ENCODE measurements around the gene PRKAR1B.
"Not testable (repeated sequence)": the region's sequence is repeated elsewhere in the genome, so short reads cannot be mapped to it uniquely, and the experiment has no call there.

The PRKAR1B gene

GRCh38 chr7:644381-645305, 82.4 kb downstream of the PRKAR1B start:
- DNase-seq (ENCODE audit: low spot score), result no peak

GRCh38 chr7:641966-642365, 85.1 kb downstream of the PRKAR1B start:
- no peak for DNase-seq (ENCODE audit: low spot score)

GRCh38 chr7:641269-641671, 85.8 kb downstream of the PRKAR1B start:
- DNase-seq (ENCODE audit: low spot score), result no peak

- no peak for DNase-seq (ENCODE audit: low spot score)
These were observed 88.6 kb downstream of the PRKAR1B start for GRCh38 chr7:638256-639011.

- DNase-seq (ENCODE audit: low spot score), result no peak
These were observed 89.3 kb downstream of the PRKAR1B start for GRCh38 chr7:637826-638225.

- DNase-seq (ENCODE audit: low spot score), result peak; percentile 56
These were observed 90.7 kb downstream of the PRKAR1B start for GRCh38 chr7:636396-636795.

GRCh38 chr7:635687-636382, 91.2 kb downstream of the PRKAR1B start:
- not testable (repeated sequence) for DNase-seq (ENCODE audit: low spot score)

- DNase-seq (ENCODE audit: low spot score), result no peak
These were observed 91.9 kb downstream of the PRKAR1B start for GRCh38 chr7:635227-635626.

- DNase-seq (ENCODE audit: low spot score), result no peak
These were observed 93.6 kb downstream of the PRKAR1B start for GRCh38 chr7:633381-634018.

- DNase-seq (ENCODE audit: low spot score), result no peak
These were observed 94.3 kb downstream of the PRKAR1B start for GRCh38 chr7:632831-633210.

GRCh38 chr7:631964-632830, 94.9 kb downstream of the PRKAR1B start:
- no peak for DNase-seq (ENCODE audit: low spot score)

GRCh38 chr7:631291-631711, 95.8 kb downstream of the PRKAR1B start:
- DNase-seq (ENCODE audit: low spot score), result no peak

GRCh38 chr7:630539-630938, 96.5 kb downstream of the PRKAR1B start:
- no peak for DNase-seq (ENCODE audit: low spot score)

- no peak for DNase-seq (ENCODE audit: low spot score)
These were observed 97.0 kb downstream of the PRKAR1B start for GRCh38 chr7:630111-630511.

GRCh38 chr7:628826-629225, 98.3 kb downstream of the PRKAR1B start:
- DNase-seq (ENCODE audit: low spot score), result no peak

- no peak for DNase-seq (ENCODE audit: low spot score)
These were observed 98.7 kb downstream of the PRKAR1B start for GRCh38 chr7:628402-628763.

- no peak for DNase-seq (ENCODE audit: low spot score)
These were observed 99.2 kb downstream of the PRKAR1B start for GRCh38 chr7:627661-628401.

GRCh38 chr7:625376-625971, 101.6 kb downstream of the PRKAR1B start:
- DNase-seq (ENCODE audit: low spot score), result no peak

GRCh38 chr7:623464-623863, 103.6 kb downstream of the PRKAR1B start:
- no peak for DNase-seq (ENCODE audit: low spot score)

Data from AG08396 (cell line).